GM12878 (cell line): ENCODE results near the gene MFAP1. TPM values are rescaled to one million over a fixed set of nuclear protein-coding genes. Genes with fewer than 3 reads are reported as not detected.

Experiments
- BCLAF1 ChIP-seq: fragments of 450-650 bp; IDR thresholded peaks from 2 replicates; pipeline ENCODE4 v1.6.1; 2017; ENCODE audit warnings: antibody characterized with exemption, mild to moderate bottlenecking, moderate library complexity
- BHLHE40 ChIP-seq, 2 experiments: fragments of 450-650 bp in 1 of 2; IDR thresholded peaks; 2 replicates each; pipeline ENCODE4 v1.6.1; 2011 to 2017; ENCODE audit warnings: low read depth in 2 of 2, borderline replicate concordance in 1 of 2, improper control_type of control experiment in 1 of 2, low read length in 1 of 2, mild to moderate bottlenecking in 1 of 2
- BMI1 ChIP-seq: fragments of 450-650 bp; IDR thresholded peaks from 2 replicates; pipeline ENCODE4 v1.6.1; 2016; ENCODE audit warnings: mild to moderate bottlenecking, moderate library complexity, borderline replicate concordance
- CEBPZ ChIP-seq: fragments of 150-350 bp; IDR thresholded peaks from 2 replicates; pipeline ENCODE4 v1.6.1; 2016; ENCODE audit warnings: low read depth, low read length
- EED ChIP-seq: sonication (generic); IDR thresholded peaks from 2 replicates; pipeline ENCODE4 v1.6.1; 2016; ENCODE audit warnings: antibody characterized with exemption, low read depth
- EGR1 ChIP-seq, 2 experiments: IDR thresholded peaks; 1 replicate in 1 of 2; 2 replicates in 1 of 2; pipeline ENCODE4 v1.6.1; 2011 to 2012; ENCODE audit warnings: low read depth in 2 of 2, low read length in 2 of 2, borderline replicate concordance in 1 of 2, mild to moderate bottlenecking in 1 of 2, moderate library complexity in 1 of 2
- PAX8 ChIP-seq: fragments of 450-650 bp; IDR thresholded peaks from 2 replicates; pipeline ENCODE4 v1.6.1; 2017; ENCODE audit warnings: mild to moderate bottlenecking, moderate library complexity
- REST ChIP-seq: IDR thresholded peaks from 2 replicates; pipeline ENCODE4 v1.6.1; 2012; ENCODE audit warnings: mild to moderate bottlenecking, low read depth, low read length
- SP1 ChIP-seq: IDR thresholded peaks from one replicate; pipeline ENCODE4 v1.6.1; 2011; ENCODE audit warnings: low read depth, low read length
- STAT1 ChIP-seq: fragments of 450-650 bp; conservative IDR thresholded peaks from 2 replicates; pipeline ENCODE4 v1.6.1; 2014; ENCODE audit warnings: antibody characterized with exemption, mild to moderate bottlenecking
- USF1 ChIP-seq: IDR thresholded peaks from 2 replicates; pipeline ENCODE4 v1.6.1; 2011; ENCODE audit warnings: borderline replicate concordance, low read depth, mild to moderate bottlenecking, moderate library complexity, mixed read lengths, low read length; ENCODE audit not compliant: insufficient read depth; ENCODE audit errors: extremely low read length
- ZBTB40 ChIP-seq: fragments of 450-650 bp; IDR thresholded peaks from 2 replicates; pipeline ENCODE4 v1.6.1; 2016; ENCODE audit warnings: mild to moderate bottlenecking, moderate library complexity, borderline replicate concordance
- polyA plus RNA-seq, 11 experiments: library from polyadenylated mRNA; depleted of rRNA in 4 of 11; unstranded in 6 of 11; stranded (reverse) in 5 of 11; fragments of >200 nt; fragmentation: Nextera tagmentation in 4 of 11; fragmentation: Illumina TruSeq in 1 of 11; extraction: Ambion mirVana in 4 of 11; extraction: Trizol in 1 of 11; gene quantifications; 1 replicate in 1 of 11; 2 replicates in 10 of 11; pipeline versions ENCODE4 v1.2.1 to v1.2.3, GENCODE V29; 2011 to 2016; ENCODE audit warnings: inconsistent platforms in 2 of 11, missing spikeins in 2 of 11, low read depth in 1 of 11
- total RNA-seq, 4 experiments: library from RNA; depleted of rRNA in 3 of 4; stranded (reverse); fragments of >200 nt in 3 of 4; fragmentation: Illumina TruSeq in 1 of 4; extraction: Trizol in 1 of 4; gene quantifications; 2 replicates each; pipeline versions ENCODE4 v1.2.1 to v1.2.3, GENCODE V29; 2013 to 2021

The MFAP1 gene
- total and polyA plus RNA-seq, 10 of the 15 experiments (the other 5 are each of a cell fraction or from before 2014, with no cell fraction given) = 24.5 to 67.3 (median 47.4) TPM

GRCh38 chr15:43826508-43827341 is 2.2 kb upstream of the MFAP1 start, which contains the start of gene WDR76 (continued):
- TF ChIP-seq ZBTB40 (0 out of 2 replicates have a peak, but pooled peaks have one; percentile 19), BHLHE40 (IDR thresholded peaks at IDR 0.05; ENCODE audit: borderline replicate concordance in 1 of 2, low read depth in 2 of 2, low read length in 1 of 2) (peak in 1 of 2 experiments; percentile 50; a peak in 1 of 4 replicates), SP1 (no peak), EED (no peak), EGR1 (IDR thresholded peaks at IDR 0.05; ENCODE audit: borderline replicate concordance in 1 of 2, low read depth in 2 of 2, low read length in 2 of 2) (0 out of 3 replicates have a peak, but pooled peaks of 1 of the 2 experiments have one; percentile 16), STAT1 (no peak), BMI1 (no peak), USF1 (no peak), PAX8 (no peak), BCLAF1 (no peak), CEBPZ (no peak), REST (no peak)
